ENCODE results near the gene APOO. TPM values are rescaled to one million over a fixed set of nuclear protein-coding genes. Genes with fewer than 3 reads are reported as not detected.

APOO gene
- total and polyA plus RNA-seq, 2 of the 13 experiments (the other 11 are each of a cell fraction or from before 2014, with no cell fraction given): 9.7 to 22.1 TPM

DNA sequence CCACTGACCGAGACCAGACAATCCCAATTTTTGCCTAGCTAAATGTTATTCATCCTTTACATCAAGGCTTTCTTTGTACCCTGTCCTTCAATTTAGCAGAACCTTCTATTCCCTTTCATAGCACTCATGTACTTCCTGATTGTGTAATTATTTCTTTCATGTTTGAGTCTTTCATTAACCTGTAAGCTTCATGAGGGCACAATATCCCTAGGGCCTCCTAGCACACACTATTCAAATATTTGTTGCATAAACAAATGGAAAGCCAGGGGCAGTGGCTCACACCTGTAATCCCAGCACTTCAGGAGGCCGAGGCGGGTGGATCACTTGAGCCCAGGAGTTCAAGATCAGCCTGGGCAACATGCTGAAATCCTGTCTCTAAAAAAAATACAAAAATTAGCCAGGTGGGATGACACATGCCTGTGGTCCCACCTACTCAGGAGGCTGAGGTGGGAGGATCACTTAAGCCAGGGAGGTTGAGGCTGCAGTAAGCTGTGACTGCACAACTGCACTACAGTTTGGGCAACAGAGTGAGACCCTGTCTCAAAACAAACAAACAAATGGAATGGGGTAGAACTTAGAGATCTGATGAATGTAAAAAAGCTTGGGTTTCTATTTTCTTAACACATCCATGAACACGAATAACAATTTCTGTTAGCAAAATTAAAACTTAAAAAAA lies 65.8 kb downstream of the APOO start (continued):
- TF ChIP-seq KMT2A (CRISPR knock-in tag; IDR thresholded peaks at IDR 0.05) (no peak), JARID2 (CRISPR knock-in tag; IDR thresholded peaks at IDR 0.05; ENCODE audit: insufficient replicate concordance) (no peak), AHR (CRISPR knock-in tag; IDR thresholded peaks at IDR 0.05) (no peak), GFI1 (CRISPR knock-in tag; IDR thresholded peaks at IDR 0.05; ENCODE audit: borderline replicate concordance) (no peak), ZNF772 (CRISPR knock-in tag; IDR thresholded peaks at IDR 0.05) (no peak), ZNF282 (IDR thresholded peaks at IDR 0.05; ENCODE audit: partially characterized antibody) (no peak), ZNF558 (CRISPR knock-in tag; IDR thresholded peaks at IDR 0.05; ENCODE audit: borderline replicate concordance) (no peak; the same call in 1 of the 2 replicates), ZNF552 (CRISPR knock-in tag; IDR thresholded peaks at IDR 0.05; ENCODE audit: borderline replicate concordance) (no peak), CEBPG (CRISPR knock-in tag; IDR thresholded peaks at IDR 0.05) (peak; percentile 85), NCOA2 (CRISPR knock-in tag; IDR thresholded peaks at IDR 0.05) (peak; percentile 94), TEAD2 (CRISPR knock-in tag; IDR thresholded peaks at IDR 0.05) (no peak), ZNF251 (CRISPR knock-in tag; IDR thresholded peaks at IDR 0.05) (no peak), HNRNPUL1 (IDR thresholded peaks at IDR 0.05; ENCODE audit: low read depth, low read length) (no peak), ZNF777 (CRISPR knock-in tag; IDR thresholded peaks at IDR 0.05) (no peak), TP53 (CRISPR knock-in tag; conservative IDR thresholded peaks at IDR 0.05) (no peak), HMGXB4 (CRISPR knock-in tag; IDR thresholded peaks at IDR 0.05; ENCODE audit: borderline replicate concordance in 1 of 2, low read depth in 1 of 2) (no peak), ZNF354B (CRISPR knock-in tag; IDR thresholded peaks at IDR 0.05) (no peak), HNF1B (CRISPR knock-in tag; IDR thresholded peaks at IDR 0.05) (peak; percentile 82), PRMT3 (CRISPR knock-in tag; IDR thresholded peaks at IDR 0.05; ENCODE audit: borderline replicate concordance, low read depth) (no peak), POGZ (CRISPR knock-in tag; IDR thresholded peaks at IDR 0.05) (no peak), ZNF879 (CRISPR knock-in tag; IDR thresholded peaks at IDR 0.05) (no peak), ZNF431 (CRISPR knock-in tag; IDR thresholded peaks at IDR 0.05; ENCODE audit: borderline replicate concordance, low read depth) (no peak), ZNF652 (CRISPR knock-in tag; IDR thresholded peaks at IDR 0.05; ENCODE audit: borderline replicate concordance, low read depth) (no peak), MZF1 (CRISPR knock-in tag; IDR thresholded peaks at IDR 0.05; ENCODE audit: borderline replicate concordance) (no peak), ZNF121 (CRISPR knock-in tag; IDR thresholded peaks at IDR 0.05) (no peak), ZBTB1 (CRISPR knock-in tag; IDR thresholded peaks at IDR 0.05; ENCODE audit: borderline replicate concordance) (no peak), ZNF501 (CRISPR knock-in tag; IDR thresholded peaks at IDR 0.05) (no peak), PRPF4 (IDR thresholded peaks at IDR 0.05; ENCODE audit: low read depth, low read length, poor library complexity, severe bottlenecking) (no peak)
- TF ChIP-seq, protein P1, sequence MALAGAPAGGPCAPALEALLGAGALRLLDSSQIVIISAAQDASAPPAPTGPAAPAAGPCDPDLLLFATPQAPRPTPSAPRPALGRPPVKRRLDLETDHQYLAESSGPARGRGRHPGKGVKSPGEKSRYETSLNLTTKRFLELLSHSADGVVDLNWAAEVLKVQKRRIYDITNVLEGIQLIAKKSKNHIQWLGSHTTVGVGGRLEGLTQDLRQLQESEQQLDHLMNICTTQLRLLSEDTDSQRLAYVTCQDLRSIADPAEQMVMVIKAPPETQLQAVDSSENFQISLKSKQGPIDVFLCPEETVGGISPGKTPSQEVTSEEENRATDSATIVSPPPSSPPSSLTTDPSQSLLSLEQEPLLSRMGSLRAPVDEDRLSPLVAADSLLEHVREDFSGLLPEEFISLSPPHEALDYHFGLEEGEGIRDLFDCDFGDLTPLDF (CRISPR knock-in tag; IDR thresholded peaks at IDR 0.05): no peak
